OCI-LY7 (cell line): ENCODE data around the gene LTBP4. TPM values are rescaled to one million over a fixed set of nuclear protein-coding genes. Genes with fewer than 3 reads are reported as not detected.

ENCODE experiments used
- BruUV-seq: library from RNA; stranded (reverse); fragments of 400-500 nt; replicated peaks from 2 replicates; lab custom pipeline; 2021; lab: Mats Ljungman, UMichigan
- CTCF ChIA-PET: fragments of 300-600 bp; sonication (Branson Sonifier 250); formaldehyde crosslinking; loops from one replicate; lab custom pipeline; 2022; ENCODE audit warnings: antibody characterized with exemption; ENCODE audit not compliant: unreplicated experiment; lab: Charles Lee
- POLR2A ChIA-PET: fragments of 300-600 bp; sonication (Branson Sonifier 250); formaldehyde crosslinking; loops from one replicate; lab custom pipeline; 2022; ENCODE audit warnings: antibody characterized with exemption; lab: Charles Lee
- DNase-seq: peaks from one replicate; pipeline ENCODE4 v3.0.0-alpha.2; 2015; ENCODE audit warnings: low spot score
- H2AFZ ChIP-seq: fragments of 200-600 bp; sonication (generic), shearing (Covaris generic); 2 replicates; pipeline ENCODE4 v1.6.1; 2014; ENCODE audit warnings: mild to moderate bottlenecking, antibody characterized with exemption, low read length, moderate library complexity
- H3K27ac ChIP-seq: fragments of 200-600 bp; sonication (generic); 2 replicates; pipeline ENCODE4 v1.5.1; 2014; ENCODE audit warnings: mixed run types, low read depth, mild to moderate bottlenecking, moderate library complexity, low read length, inconsistent platforms; ENCODE audit not compliant: poor library complexity, severe bottlenecking
- H3K36me3 ChIP-seq: fragments of 200-600 bp; sonication (generic); 2 replicates; pipeline ENCODE4 v1.6.1; 2014; ENCODE audit warnings: mild to moderate bottlenecking, antibody characterized with exemption, low read length, moderate library complexity, mixed read lengths; ENCODE audit not compliant: insufficient read depth
- H3K4me1 ChIP-seq: fragments of 200-600 bp; sonication (generic); 2 replicates; pipeline ENCODE4 v1.5.1; 2014; ENCODE audit warnings: mild to moderate bottlenecking, low read length; ENCODE audit not compliant: insufficient read depth, poor library complexity, severe bottlenecking
- H3K4me2 ChIP-seq: fragments of 200-600 bp; sonication (generic); 2 replicates; pipeline ENCODE4 v1.6.1; 2014; ENCODE audit warnings: mild to moderate bottlenecking, low read length
- H3K4me3 ChIP-seq: fragments of 200-600 bp; sonication (generic); 2 replicates; pipeline ENCODE4 v1.5.1; 2014; ENCODE audit warnings: mild to moderate bottlenecking, low read depth, low read length; ENCODE audit not compliant: poor library complexity, severe bottlenecking
- H3K79me2 ChIP-seq: fragments of 200-600 bp; sonication (generic); 2 replicates; pipeline ENCODE4 v1.6.1; 2016; ENCODE audit warnings: low read depth, mild to moderate bottlenecking, low read length, moderate library complexity, mixed read lengths; ENCODE audit not compliant: insufficient read depth
- H3K9me2 ChIP-seq: fragments of 200-600 bp; sonication (generic); 2 replicates; pipeline ENCODE4 v1.6.1; 2016; ENCODE audit warnings: mild to moderate bottlenecking, low read length, mixed read lengths; ENCODE audit not compliant: insufficient read depth
- H3K9me3 ChIP-seq: fragments of 200-600 bp; sonication (generic); 2 replicates; pipeline ENCODE4 v1.6.1; 2014; ENCODE audit warnings: mild to moderate bottlenecking, mixed run types, low read length, mixed read lengths
- H4K20me1 ChIP-seq: fragments of 200-600 bp; sonication (generic); 2 replicates; pipeline ENCODE4 v1.6.1; 2014; ENCODE audit warnings: mild to moderate bottlenecking, antibody characterized with exemption, low read length, moderate library complexity, mixed read lengths; ENCODE audit not compliant: insufficient read depth
- EZH2phosphoT487 ChIP-seq: fragments of 200-600 bp; sonication (generic); IDR thresholded peaks from 2 replicates; pipeline ENCODE4 v1.6.1; 2018; ENCODE audit warnings: low read depth, borderline replicate concordance, mild to moderate bottlenecking, mixed run types, antibody characterized with exemption, low read length, moderate library complexity, mixed read lengths
- intact Hi-C: fragments of 100-400 bp; cut with micrococcal nuclease; formaldehyde crosslinking; loops from one replicate; pipeline ENCODE4 v1.10.0; 2022; ENCODE audit not compliant: unreplicated experiment
- total RNA-seq, 2 experiments: library from RNA; depleted of rRNA in 1 of 2; stranded (reverse); fragments of >200 nt in 1 of 2; shearing (Covaris generic) in 1 of 2; gene quantifications; 2 replicates each; pipeline ENCODE4 v1.2.3, GENCODE V29; 2014 to 2022
- TF ChIP-seq, protein P1 (sequence below): fragments of 200-600 bp; sonication (generic); conservative IDR thresholded peaks from 2 replicates; pipeline ENCODE4 v1.5.1; 2014; ENCODE audit warnings: mild to moderate bottlenecking, antibody characterized with exemption, low read length, moderate library complexity, mixed read lengths

LTBP4 gene
- total RNA-seq, 2 experiments from 2014 or later: 44.5 to 108 TPM

DNA sequence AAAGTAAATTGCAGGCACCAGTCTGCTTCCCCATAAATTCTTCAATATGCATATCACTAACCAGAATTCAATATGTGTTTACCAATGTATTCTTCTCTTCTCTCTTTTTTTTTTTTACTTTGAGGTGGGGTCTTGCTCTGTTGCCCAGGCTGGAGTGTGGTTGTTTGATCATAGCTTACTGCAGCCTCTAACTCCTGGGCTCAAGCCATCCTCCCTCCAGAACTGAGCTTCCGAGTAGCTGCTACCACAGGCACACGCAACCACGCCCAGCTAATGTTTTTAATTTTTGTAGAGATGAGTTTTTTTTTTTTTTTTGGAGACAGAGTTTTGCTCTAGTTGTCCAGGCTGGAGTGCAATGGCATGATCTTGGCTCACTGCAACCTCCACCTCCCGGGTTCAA lies 16.8 kb downstream of the LTBP4 start:
- Histone ChIP-seq H3K4me3 (no peak overlapping the region), H3K79me2 (no peaks in the 10 kb centered on the region), H2AFZ (no peak overlapping the region), H3K36me3 (peaks cover 19% of the 10 kb centered on the region), H3K4me1 (peaks cover 18% of the 10 kb centered on the region), H3K4me2 (no peak overlapping the region), H3K9me2 (no peaks in the 10 kb centered on the region), H3K27ac (no peak overlapping the region), H3K9me3 (no peaks in the 10 kb centered on the region), H4K20me1 (no peaks in the 10 kb centered on the region)
- ChIA-PET CTCF (no interaction called here), POLR2A (no interaction called here)
- intact Hi-C loops: no loop called here
- no peak for DNase-seq
- TF ChIP-seq, protein P1, sequence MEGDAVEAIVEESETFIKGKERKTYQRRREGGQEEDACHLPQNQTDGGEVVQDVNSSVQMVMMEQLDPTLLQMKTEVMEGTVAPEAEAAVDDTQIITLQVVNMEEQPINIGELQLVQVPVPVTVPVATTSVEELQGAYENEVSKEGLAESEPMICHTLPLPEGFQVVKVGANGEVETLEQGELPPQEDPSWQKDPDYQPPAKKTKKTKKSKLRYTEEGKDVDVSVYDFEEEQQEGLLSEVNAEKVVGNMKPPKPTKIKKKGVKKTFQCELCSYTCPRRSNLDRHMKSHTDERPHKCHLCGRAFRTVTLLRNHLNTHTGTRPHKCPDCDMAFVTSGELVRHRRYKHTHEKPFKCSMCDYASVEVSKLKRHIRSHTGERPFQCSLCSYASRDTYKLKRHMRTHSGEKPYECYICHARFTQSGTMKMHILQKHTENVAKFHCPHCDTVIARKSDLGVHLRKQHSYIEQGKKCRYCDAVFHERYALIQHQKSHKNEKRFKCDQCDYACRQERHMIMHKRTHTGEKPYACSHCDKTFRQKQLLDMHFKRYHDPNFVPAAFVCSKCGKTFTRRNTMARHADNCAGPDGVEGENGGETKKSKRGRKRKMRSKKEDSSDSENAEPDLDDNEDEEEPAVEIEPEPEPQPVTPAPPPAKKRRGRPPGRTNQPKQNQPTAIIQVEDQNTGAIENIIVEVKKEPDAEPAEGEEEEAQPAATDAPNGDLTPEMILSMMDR: no peak
- no peak for TF ChIP-seq EZH2phosphoT487
- no TSS peak for BruUV-seq

DNA sequence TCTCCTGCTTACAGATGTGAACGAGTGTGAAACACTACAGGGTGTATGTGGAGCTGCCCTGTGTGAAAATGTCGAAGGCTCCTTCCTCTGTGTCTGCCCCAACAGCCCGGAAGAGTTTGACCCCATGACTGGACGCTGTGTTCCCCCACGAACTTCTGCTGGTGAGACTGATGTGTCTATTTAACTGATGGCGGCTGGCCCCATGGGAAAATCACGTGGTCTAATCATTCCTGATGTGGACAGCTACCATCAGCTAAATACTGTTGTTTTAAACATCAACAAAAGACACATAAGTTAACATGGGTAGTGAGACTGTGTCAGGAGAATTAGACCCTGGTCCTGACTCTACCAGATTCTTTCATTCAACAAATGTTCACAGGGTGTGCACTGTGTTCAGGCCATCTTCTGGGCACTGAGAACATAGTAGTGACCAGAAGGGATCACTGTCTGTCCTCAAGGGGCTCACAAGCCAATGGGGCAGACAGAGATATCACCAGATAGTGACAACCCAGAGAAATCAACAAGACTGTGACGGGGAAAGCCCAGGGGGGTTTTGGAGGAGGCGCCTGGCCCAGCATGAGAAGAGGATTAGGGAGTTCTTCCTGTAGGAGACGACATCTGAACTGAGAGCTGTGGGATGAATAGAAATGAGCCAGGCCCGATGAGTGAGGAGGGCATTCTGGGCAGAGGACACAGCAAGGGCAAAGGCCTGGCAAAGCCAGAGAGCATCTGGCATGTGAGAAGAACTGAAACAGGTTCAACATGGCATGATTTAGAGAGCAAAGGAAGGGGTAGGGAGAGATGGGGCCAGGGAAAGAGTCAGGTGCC lies 18.4 kb downstream of the LTBP4 start:
- TF ChIP-seq EZH2phosphoT487: no peak
- TF ChIP-seq, protein P1: no peak
- H3K36me3 ChIP-seq: peaks cover 19% of the 10 kb centered on the region
- intact Hi-C loops: no loop called here
- H3K4me1 ChIP-seq: peaks cover 12% of the 10 kb centered on the region
- no peak overlapping the region for H3K4me2 ChIP-seq
- ChIA-PET CTCF (no interaction called here), POLR2A (interaction anchor here (0.7 kb wide), 1 partner anchor 194 kb away, joined by 7 read pairs; the partner anchor contains the start of gene SERTAD1)
- no peak overlapping the region for H3K27ac ChIP-seq
- no peaks in the 10 kb centered on the region for H4K20me1 ChIP-seq
- no peaks in the 10 kb centered on the region for H3K9me2 ChIP-seq
- BruUV-seq: no TSS peak
- H2AFZ ChIP-seq: no peak overlapping the region
- no peak for DNase-seq
- H3K79me2 ChIP-seq: no peaks in the 10 kb centered on the region
- H3K4me3 ChIP-seq: no peak overlapping the region
- H3K9me3 ChIP-seq: no peaks in the 10 kb centered on the region

DNA sequence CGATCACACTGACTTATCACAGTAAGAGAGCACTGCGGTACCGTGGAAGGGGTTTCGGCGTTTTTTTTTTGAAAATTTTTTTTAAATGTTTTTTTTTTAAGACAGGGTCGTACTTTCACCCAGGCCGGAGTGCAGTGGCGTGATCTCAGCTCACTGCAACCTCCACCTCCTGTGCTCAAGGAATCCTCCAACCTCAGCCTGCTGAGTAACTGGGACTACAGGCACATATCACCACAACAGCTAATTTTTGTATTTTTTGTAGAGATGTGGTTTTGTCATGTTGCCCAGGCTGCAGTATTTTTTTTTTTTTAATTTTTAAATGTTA lies 19.0 kb downstream of the LTBP4 start:
- Histone ChIP-seq H2AFZ (no peak overlapping the region), H3K9me2 (no peaks in the 10 kb centered on the region), H4K20me1 (no peaks in the 10 kb centered on the region), H3K79me2 (no peaks in the 10 kb centered on the region), H3K27ac (no peak overlapping the region), H3K9me3 (no peaks in the 10 kb centered on the region), H3K36me3 (peaks cover 19% of the 10 kb centered on the region), H3K4me1 (peaks cover 6% of the 10 kb centered on the region), H3K4me3 (no peak overlapping the region), H3K4me2 (no peak overlapping the region)
- no peak for DNase-seq
- intact Hi-C loops: no loop called here
- CTCF ChIA-PET: no interaction called here
- BruUV-seq: no TSS peak
- POLR2A ChIA-PET: interaction anchor here (0.6 to 0.7 kb wide), 2 partner anchors 135 to 194 kb away, joined by 3 to 7 read pairs; partner anchors contain the start of gene SERTAD1
- no peak for TF ChIP-seq EZH2phosphoT487
- TF ChIP-seq, protein P1: no peak
